Lung (tissue), 13 donors: ENCODE results near the gene FHOD1. TPM values are rescaled to one million over a fixed set of nuclear protein-coding genes. Genes with fewer than 3 reads are reported as not detected.
A peak's percentile ranks its signal among the peaks of the same experiment; 100 is the strongest.

Experiments
- ATAC-seq: fragments of 200-7000 bp; cut with Tn5 transposase; one replicate; pipeline ENCODE4 v1.9.1; 2020; ENCODE audit warnings: moderate number of reproducible peaks; ENCODE audit not compliant: insufficient read depth, low FRiP score
- DNase-seq, 3 donors: peaks; one replicate each; pipeline ENCODE4 v3.0.0-alpha.2; 2013 to 2017
- H3K27ac ChIP-seq, 2 donors: one replicate each; pipeline ENCODE4 v1.5.1; 2013; ENCODE audit warnings: mild to moderate bottlenecking in 2 of 2, moderate library complexity in 2 of 2, control low read depth in 1 of 2, inconsistent platforms in 1 of 2, low read depth in 1 of 2, low read length in 1 of 2
- H3K27me3 ChIP-seq, 3 donors: one replicate each; pipeline ENCODE4 v1.5.1; 2013; ENCODE audit warnings: low read length in 2 of 3; ENCODE audit not compliant: control insufficient read depth in 3 of 3, insufficient read depth in 3 of 3
- H3K36me3 ChIP-seq, 4 donors: one replicate each; pipeline ENCODE4 v1.5.1; 2013; ENCODE audit warnings: low read length in 4 of 4, mild to moderate bottlenecking in 1 of 4, moderate library complexity in 1 of 4; ENCODE audit not compliant: control insufficient read depth in 4 of 4, insufficient read depth in 4 of 4
- H3K4me1 ChIP-seq, 5 donors: one replicate each; pipeline ENCODE4 v1.5.1; 2013; ENCODE audit warnings: low read length in 5 of 5, mild to moderate bottlenecking in 2 of 5, moderate library complexity in 1 of 5; ENCODE audit not compliant: control insufficient read depth in 5 of 5, insufficient read depth in 5 of 5
- H3K4me3 ChIP-seq: one replicate; pipeline ENCODE4 v1.5.1; 2013; ENCODE audit warnings: mild to moderate bottlenecking, control low read depth, moderate library complexity
- H3K9ac ChIP-seq, 2 donors: one replicate each; pipeline ENCODE4 v1.5.1; 2013; ENCODE audit warnings: low read length in 2 of 2, control low read depth in 1 of 2; ENCODE audit not compliant: insufficient read depth in 1 of 2
- H3K9me3 ChIP-seq, 4 donors: one replicate each; pipeline ENCODE4 v1.5.1; 2013; ENCODE audit warnings: low read length in 3 of 4, mild to moderate bottlenecking in 1 of 4, moderate library complexity in 1 of 4; ENCODE audit not compliant: control insufficient read depth in 4 of 4, insufficient read depth in 3 of 4
- WGBS, 2 donors: extraction: QIAGEN DNeasy Blood & Tissue Kit; methylation state at CpG; one replicate each; pipeline ENCODE4 v1.1.7; 2013; 5-methylcytosine and 5-hydroxymethylcytosine counted together
- polyA plus RNA-seq, 2 donors: library from polyadenylated mRNA; stranded (reverse); fragments of 200-250 nt; gene quantifications; one replicate each; pipeline ENCODE4 v1.2.1, GENCODE V29; 2013
- small RNA-seq: library from RNA; depleted of rRNA; stranded (forward); fragments of <200 nt; gene quantifications from one replicate; pipeline ENCODE3, GENCODE V24; 2014; ENCODE audit warnings: low replicate concordance
- total RNA-seq, 2 donors: library from RNA; depleted of rRNA in 1 of 2; stranded (reverse); fragments of >200 nt in 1 of 2; gene quantifications; one replicate each; pipeline ENCODE4 v1.2.1, GENCODE V29; 2014 to 2021
- TF ChIP-seq, protein P1 (sequence below): IDR thresholded peaks from 2 replicates; pipeline ENCODE4 v1.5.1; 2012; ENCODE audit warnings: mild to moderate bottlenecking; ENCODE audit errors: control extremely low read depth, extremely low read depth
- donor health status: control.
- donor health status: control.
- donor health status: Bipolar disorder and iron deficiency.
- donor health status: healthy.
- donor health status: DM: yes; HTN: yes; CAD: no.

FHOD1 gene
- total and polyA plus RNA-seq, 4 donors, result 51.3 to 129 (median 65.5) TPM

DNA sequence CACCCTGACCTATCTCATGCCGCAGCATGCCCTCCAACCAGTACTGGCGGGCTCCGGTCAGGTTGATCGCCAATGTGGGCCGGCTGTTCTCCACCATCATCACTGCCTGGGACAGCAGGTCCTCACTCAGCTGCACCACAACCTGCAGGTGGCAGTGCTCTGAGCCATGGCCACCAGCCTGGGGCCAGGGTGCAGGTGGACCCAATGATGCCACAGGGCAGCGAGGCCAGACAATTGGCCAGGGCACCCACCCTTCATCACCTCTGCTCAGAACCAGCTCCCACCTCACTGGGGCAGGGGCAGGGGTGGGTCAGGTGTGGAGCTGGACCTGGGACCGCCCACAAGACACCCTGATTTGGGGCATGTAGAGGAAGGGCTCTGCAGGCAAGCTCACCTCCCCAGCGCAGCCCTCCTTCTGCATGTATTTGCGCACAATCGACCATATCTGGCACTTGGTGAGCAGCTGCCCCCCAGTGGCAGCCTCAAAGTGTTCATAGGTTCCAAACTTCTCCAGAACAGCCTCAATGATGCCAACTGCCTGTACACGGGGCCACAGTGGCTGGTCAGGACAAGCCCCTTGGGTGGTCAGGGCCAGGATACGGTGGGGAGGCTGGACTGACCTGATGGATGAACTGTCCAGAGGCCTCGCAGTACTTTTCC is 67.7 kb downstream of the FHOD1 start:
- H3K4me1 ChIP-seq, result peaks cover 0 to 57% (median 19%) of the 10 kb centered on the region in 5 donors

More for the DNA sequence above, 67.7 kb downstream of the FHOD1 start:
- no peak for DNase-seq
- TF ChIP-seq, protein P1, sequence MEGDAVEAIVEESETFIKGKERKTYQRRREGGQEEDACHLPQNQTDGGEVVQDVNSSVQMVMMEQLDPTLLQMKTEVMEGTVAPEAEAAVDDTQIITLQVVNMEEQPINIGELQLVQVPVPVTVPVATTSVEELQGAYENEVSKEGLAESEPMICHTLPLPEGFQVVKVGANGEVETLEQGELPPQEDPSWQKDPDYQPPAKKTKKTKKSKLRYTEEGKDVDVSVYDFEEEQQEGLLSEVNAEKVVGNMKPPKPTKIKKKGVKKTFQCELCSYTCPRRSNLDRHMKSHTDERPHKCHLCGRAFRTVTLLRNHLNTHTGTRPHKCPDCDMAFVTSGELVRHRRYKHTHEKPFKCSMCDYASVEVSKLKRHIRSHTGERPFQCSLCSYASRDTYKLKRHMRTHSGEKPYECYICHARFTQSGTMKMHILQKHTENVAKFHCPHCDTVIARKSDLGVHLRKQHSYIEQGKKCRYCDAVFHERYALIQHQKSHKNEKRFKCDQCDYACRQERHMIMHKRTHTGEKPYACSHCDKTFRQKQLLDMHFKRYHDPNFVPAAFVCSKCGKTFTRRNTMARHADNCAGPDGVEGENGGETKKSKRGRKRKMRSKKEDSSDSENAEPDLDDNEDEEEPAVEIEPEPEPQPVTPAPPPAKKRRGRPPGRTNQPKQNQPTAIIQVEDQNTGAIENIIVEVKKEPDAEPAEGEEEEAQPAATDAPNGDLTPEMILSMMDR, result no peak
- Histone ChIP-seq H3K9ac (no peak overlapping the region), H3K27me3 (no peaks in the 10 kb centered on the region), H3K36me3 (peaks cover 0 to 1% (median 0%) of the 10 kb centered on the region in 4 donors), H3K9me3 (no peaks in the 10 kb centered on the region), H3K27ac (no peak overlapping the region), H3K4me3 (no peak overlapping the region)
- 89 to 92% methylated on average over 13 of the region's 13 CpGs for whole genome bisulfite sequencing, 2 donors
- no peak for ATAC-seq

Small RNA genes lying within 50 kb of the gene (small RNA-seq; reads per million reads assigned to genes)
- 10.2 reads per million, percentile 96 among the genes with 10 or more reads in this experiment for gene MIR328

Other genes starting within 250 kb of the FHOD1 start
- gene CBFB, start 218.3 kb downstream of the FHOD1 start, total RNA-seq, result 10 to 100 TPM; 47.6 to 59.4 TPM
- 10 to 100 TPM; 23.3 to 29.6 TPM for gene CBFB, start 218.3 kb downstream of the FHOD1 start, polyA plus RNA-seq
- 10 to 100 TPM; 14.6 to 36.1 TPM for gene PHAF1, start 137.5 kb downstream of the FHOD1 start, total RNA-seq
- 10 to 100 TPM in 1 of 2 donors, 1 to 10 TPM in 1; 9.1 to 12.0 TPM for gene PHAF1, start 137.5 kb downstream of the FHOD1 start, polyA plus RNA-seq
- 10 to 100 TPM; 17.1 to 22.9 TPM for gene B3GNT9, start 96.5 kb downstream of the FHOD1 start, total RNA-seq
- 10 to 100 TPM in 1 of 2 donors, 1 to 10 TPM in 1; 8.4 to 12.0 TPM for gene B3GNT9, start 96.5 kb downstream of the FHOD1 start, polyA plus RNA-seq
- 10 to 100 TPM; 12.4 to 36.1 TPM for gene TRADD, start 87.6 kb downstream of the FHOD1 start, total RNA-seq
- gene TRADD, start 87.6 kb downstream of the FHOD1 start, polyA plus RNA-seq, result 10 to 100 TPM; 17.5 to 37.2 TPM
- 10 to 100 TPM in 1 of 2 donors, 1 to 10 TPM in 1; 3.6 to 30.9 TPM for gene FBXL8, start 87.5 kb downstream of the FHOD1 start, total RNA-seq
- gene FBXL8, start 87.5 kb downstream of the FHOD1 start, polyA plus RNA-seq, result 10 to 100 TPM; 18.9 to 30.3 TPM
- 10 to 100 TPM in 1 of 2 donors, 1 to 10 TPM in 1; 5.1 to 28.9 TPM for gene HSF4, start 82.7 kb downstream of the FHOD1 start, total RNA-seq
- gene HSF4, start 82.7 kb downstream of the FHOD1 start, polyA plus RNA-seq, result 10 to 100 TPM; 13.1 to 62.5 TPM
- 10 to 100 TPM; 25.3 to 51.9 TPM for gene NOL3, start 76.9 kb downstream of the FHOD1 start, total RNA-seq
- gene NOL3, start 76.9 kb downstream of the FHOD1 start, polyA plus RNA-seq, result 10 to 100 TPM; 35.5 to 46.8 TPM
- 10 to 100 TPM; 33.1 to 41.8 TPM for gene MATCAP1, start 63.5 kb downstream of the FHOD1 start, total RNA-seq
- 10 to 100 TPM; 18.5 to 18.8 TPM for gene MATCAP1, start 63.5 kb downstream of the FHOD1 start, polyA plus RNA-seq
- gene EXOC3L1, start 57.3 kb downstream of the FHOD1 start, total RNA-seq, result 10 to 100 TPM; 11.4 to 16.5 TPM
- gene EXOC3L1, start 57.3 kb downstream of the FHOD1 start, polyA plus RNA-seq, result 10 to 100 TPM in 1 of 2 donors, 1 to 10 TPM in 1; 9.7 to 12.6 TPM
- 10 to 100 TPM; 27.8 to 68.2 TPM for gene E2F4, start 55.3 kb downstream of the FHOD1 start, total RNA-seq
- gene E2F4, start 55.3 kb downstream of the FHOD1 start, polyA plus RNA-seq, result 10 to 100 TPM; 44.5 to 86.1 TPM
- 10 to 100 TPM in 1 of 2 donors, 1 to 10 TPM in 1; 6.5 to 22.5 TPM for gene ELMO3, start 48.4 kb downstream of the FHOD1 start, total RNA-seq
- gene ELMO3, start 48.4 kb downstream of the FHOD1 start, polyA plus RNA-seq, result 10 to 100 TPM; 13.3 to 17.7 TPM
- 10 to 100 TPM; 22.1 to 59.0 TPM for gene TMEM208, start 20.4 kb downstream of the FHOD1 start, total RNA-seq
- 100 to 1,000 TPM; 128 to 196 TPM for gene TMEM208, start 20.4 kb downstream of the FHOD1 start, polyA plus RNA-seq
- 1 to 10 TPM; 4.2 to 5.9 TPM for gene SLC9A5, start 1.5 kb upstream of the FHOD1 start, total RNA-seq
- 1 to 10 TPM; 1.2 to 2.4 TPM for gene SLC9A5, start 1.5 kb upstream of the FHOD1 start, polyA plus RNA-seq
- gene PLEKHG4, start 32.1 kb upstream of the FHOD1 start, total RNA-seq, result 10 to 100 TPM; 14.6 to 26.9 TPM
- 10 to 100 TPM in 1 of 2 donors, 1 to 10 TPM in 1; 9.0 to 19.5 TPM for gene PLEKHG4, start 32.1 kb upstream of the FHOD1 start, polyA plus RNA-seq
- gene KCTD19, start 79.3 kb upstream of the FHOD1 start, total RNA-seq, result 1 to 10 TPM in 1 of 2 donors, under 1 TPM in 1; 0.40 to 5.1 TPM
- gene KCTD19, start 79.3 kb upstream of the FHOD1 start, polyA plus RNA-seq, result under 1 TPM; 0.07 to 0.24 TPM
- 100 to 1,000 TPM in 1 of 2 donors, 10 to 100 TPM in 1; 14.4 to 103 TPM for gene LRRC36, start 79.3 kb upstream of the FHOD1 start, total RNA-seq
- gene LRRC36, start 79.3 kb upstream of the FHOD1 start, polyA plus RNA-seq, result 10 to 100 TPM in 1 of 2 donors, 1 to 10 TPM in 1; 2.1 to 18.8 TPM
- gene TPPP3, start 146.0 kb upstream of the FHOD1 start, total RNA-seq, result 100 to 1,000 TPM; 183 to 371 TPM
- 100 to 1,000 TPM; 164 to 186 TPM for gene TPPP3, start 146.0 kb upstream of the FHOD1 start, polyA plus RNA-seq
- 10 to 100 TPM; 14.9 to 31.8 TPM for gene ZDHHC1, start 169.0 kb upstream of the FHOD1 start, total RNA-seq
- gene ZDHHC1, start 169.0 kb upstream of the FHOD1 start, polyA plus RNA-seq, result 10 to 100 TPM; 10.9 to 27.4 TPM
- 1 to 10 TPM; 6.5 to 6.8 TPM for gene HSD11B2, start 183.6 kb upstream of the FHOD1 start, total RNA-seq
- gene HSD11B2, start 183.6 kb upstream of the FHOD1 start, polyA plus RNA-seq, result 10 to 100 TPM in 1 of 2 donors, 1 to 10 TPM in 1; 2.6 to 39.8 TPM
- gene ATP6V0D1, start 233.7 kb upstream of the FHOD1 start, total RNA-seq, result 100 to 1,000 TPM in 1 of 2 donors, 10 to 100 TPM in 1; 87.2 to 185 TPM
- gene ATP6V0D1, start 233.7 kb upstream of the FHOD1 start, polyA plus RNA-seq, result 100 to 1,000 TPM in 1 of 2 donors, 10 to 100 TPM in 1; 39.6 to 249 TPM
- 1 to 10 TPM in 1 of 2 donors, not detected in 1; 1.4 TPM for gene AGRP, start 236.1 kb upstream of the FHOD1 start, total RNA-seq
- 1 to 10 TPM in 1 of 2 donors, under 1 TPM in 1; 0.97 to 8.3 TPM for gene AGRP, start 236.1 kb upstream of the FHOD1 start, polyA plus RNA-seq